ENCODE results near the gene BOLA1. TPM values are rescaled to one million over a fixed set of nuclear protein-coding genes. Genes with fewer than 3 reads are reported as not detected.

Gene BOLA1
- total and polyA plus RNA-seq, 2 of the 13 experiments (the other 11 are each of a cell fraction or from before 2014, with no cell fraction given) = 3.2 to 4.2 TPM

DNA sequence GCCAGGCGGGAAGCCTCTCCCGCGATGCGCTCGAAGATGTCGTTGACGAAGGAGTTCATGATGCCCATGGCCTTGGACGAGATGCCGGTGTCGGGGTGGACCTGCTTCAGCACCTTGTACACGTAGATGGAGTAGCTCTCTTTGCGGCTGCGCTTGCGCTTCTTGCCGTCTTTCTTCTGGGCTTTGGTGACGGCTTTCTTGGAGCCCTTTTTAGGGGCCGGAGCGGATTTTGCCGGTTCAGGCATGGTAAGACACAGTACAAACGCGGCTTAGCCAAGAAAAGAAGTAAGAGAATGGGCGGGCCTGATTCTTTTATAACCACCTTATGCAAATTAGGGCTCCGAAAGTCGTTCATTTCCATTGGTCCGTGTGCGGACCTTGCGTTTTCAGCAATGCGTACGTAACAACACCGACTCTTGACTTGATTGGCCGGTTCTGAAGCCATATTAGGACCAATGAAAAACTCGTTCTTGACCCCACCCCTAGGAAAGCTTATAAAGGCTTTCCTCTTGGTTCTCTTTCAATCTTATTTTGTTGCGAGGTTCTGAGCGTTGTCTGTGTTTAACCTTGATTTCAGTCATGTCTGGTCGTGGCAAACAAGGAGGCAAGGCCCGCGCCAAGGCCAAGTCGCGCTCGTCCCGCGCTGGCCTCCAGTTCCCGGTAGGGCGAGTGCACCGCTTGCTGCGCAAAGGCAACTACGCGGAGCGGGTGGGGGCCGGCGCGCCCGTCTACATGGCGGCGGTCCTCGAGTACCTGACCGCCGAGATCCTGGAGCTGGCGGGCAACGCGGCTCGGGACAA, 12.8 kb upstream of the BOLA1 start (continued):
- TF ChIP-seq CCDC6 (CRISPR knock-in tag; IDR thresholded peaks at IDR 0.05) = peak; percentile 69; the same call in 1 of the 2 replicates
- no peak for TF ChIP-seq ZNF317 (CRISPR knock-in tag; IDR thresholded peaks at IDR 0.05)
- TF ChIP-seq ZNF549 (CRISPR knock-in tag; IDR thresholded peaks at IDR 0.05) = no peak
- TF ChIP-seq, protein P1, sequence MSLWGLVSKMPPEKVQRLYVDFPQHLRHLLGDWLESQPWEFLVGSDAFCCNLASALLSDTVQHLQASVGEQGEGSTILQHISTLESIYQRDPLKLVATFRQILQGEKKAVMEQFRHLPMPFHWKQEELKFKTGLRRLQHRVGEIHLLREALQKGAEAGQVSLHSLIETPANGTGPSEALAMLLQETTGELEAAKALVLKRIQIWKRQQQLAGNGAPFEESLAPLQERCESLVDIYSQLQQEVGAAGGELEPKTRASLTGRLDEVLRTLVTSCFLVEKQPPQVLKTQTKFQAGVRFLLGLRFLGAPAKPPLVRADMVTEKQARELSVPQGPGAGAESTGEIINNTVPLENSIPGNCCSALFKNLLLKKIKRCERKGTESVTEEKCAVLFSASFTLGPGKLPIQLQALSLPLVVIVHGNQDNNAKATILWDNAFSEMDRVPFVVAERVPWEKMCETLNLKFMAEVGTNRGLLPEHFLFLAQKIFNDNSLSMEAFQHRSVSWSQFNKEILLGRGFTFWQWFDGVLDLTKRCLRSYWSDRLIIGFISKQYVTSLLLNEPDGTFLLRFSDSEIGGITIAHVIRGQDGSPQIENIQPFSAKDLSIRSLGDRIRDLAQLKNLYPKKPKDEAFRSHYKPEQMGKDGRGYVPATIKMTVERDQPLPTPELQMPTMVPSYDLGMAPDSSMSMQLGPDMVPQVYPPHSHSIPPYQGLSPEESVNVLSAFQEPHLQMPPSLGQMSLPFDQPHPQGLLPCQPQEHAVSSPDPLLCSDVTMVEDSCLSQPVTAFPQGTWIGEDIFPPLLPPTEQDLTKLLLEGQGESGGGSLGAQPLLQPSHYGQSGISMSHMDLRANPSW (CRISPR knock-in tag; IDR thresholded peaks at IDR 0.05; ENCODE audit: borderline replicate concordance) = peak; percentile 73; the same call in 1 of the 2 replicates
- TF ChIP-seq HOXA9 (CRISPR knock-in tag; IDR thresholded peaks at IDR 0.05; ENCODE audit: borderline replicate concordance) = peak; percentile 64; the same call in 1 of the 2 replicates
- 0 out of 2 replicates have a peak, but pooled peaks have one; percentile 18 for TF ChIP-seq TEAD2 (CRISPR knock-in tag; IDR thresholded peaks at IDR 0.05)
- peak; percentile 72; the same call in 1 of the 2 replicates for TF ChIP-seq ZNF564 (CRISPR knock-in tag; IDR thresholded peaks at IDR 0.05)
- peak; percentile 5 for TF ChIP-seq KAT8 (CRISPR knock-in tag; IDR thresholded peaks at IDR 0.05)
- TF ChIP-seq, protein P2, sequence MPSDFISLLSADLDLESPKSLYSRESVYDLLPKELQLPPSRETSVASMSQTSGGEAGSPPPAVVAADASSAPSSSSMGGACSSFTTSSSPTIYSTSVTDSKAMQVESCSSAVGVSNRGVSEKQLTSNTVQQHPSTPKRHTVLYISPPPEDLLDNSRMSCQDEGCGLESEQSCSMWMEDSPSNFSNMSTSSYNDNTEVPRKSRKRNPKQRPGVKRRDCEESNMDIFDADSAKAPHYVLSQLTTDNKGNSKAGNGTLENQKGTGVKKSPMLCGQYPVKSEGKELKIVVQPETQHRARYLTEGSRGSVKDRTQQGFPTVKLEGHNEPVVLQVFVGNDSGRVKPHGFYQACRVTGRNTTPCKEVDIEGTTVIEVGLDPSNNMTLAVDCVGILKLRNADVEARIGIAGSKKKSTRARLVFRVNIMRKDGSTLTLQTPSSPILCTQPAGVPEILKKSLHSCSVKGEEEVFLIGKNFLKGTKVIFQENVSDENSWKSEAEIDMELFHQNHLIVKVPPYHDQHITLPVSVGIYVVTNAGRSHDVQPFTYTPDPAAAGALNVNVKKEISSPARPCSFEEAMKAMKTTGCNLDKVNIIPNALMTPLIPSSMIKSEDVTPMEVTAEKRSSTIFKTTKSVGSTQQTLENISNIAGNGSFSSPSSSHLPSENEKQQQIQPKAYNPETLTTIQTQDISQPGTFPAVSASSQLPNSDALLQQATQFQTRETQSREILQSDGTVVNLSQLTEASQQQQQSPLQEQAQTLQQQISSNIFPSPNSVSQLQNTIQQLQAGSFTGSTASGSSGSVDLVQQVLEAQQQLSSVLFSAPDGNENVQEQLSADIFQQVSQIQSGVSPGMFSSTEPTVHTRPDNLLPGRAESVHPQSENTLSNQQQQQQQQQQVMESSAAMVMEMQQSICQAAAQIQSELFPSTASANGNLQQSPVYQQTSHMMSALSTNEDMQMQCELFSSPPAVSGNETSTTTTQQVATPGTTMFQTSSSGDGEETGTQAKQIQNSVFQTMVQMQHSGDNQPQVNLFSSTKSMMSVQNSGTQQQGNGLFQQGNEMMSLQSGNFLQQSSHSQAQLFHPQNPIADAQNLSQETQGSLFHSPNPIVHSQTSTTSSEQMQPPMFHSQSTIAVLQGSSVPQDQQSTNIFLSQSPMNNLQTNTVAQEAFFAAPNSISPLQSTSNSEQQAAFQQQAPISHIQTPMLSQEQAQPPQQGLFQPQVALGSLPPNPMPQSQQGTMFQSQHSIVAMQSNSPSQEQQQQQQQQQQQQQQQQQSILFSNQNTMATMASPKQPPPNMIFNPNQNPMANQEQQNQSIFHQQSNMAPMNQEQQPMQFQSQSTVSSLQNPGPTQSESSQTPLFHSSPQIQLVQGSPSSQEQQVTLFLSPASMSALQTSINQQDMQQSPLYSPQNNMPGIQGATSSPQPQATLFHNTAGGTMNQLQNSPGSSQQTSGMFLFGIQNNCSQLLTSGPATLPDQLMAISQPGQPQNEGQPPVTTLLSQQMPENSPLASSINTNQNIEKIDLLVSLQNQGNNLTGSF (CRISPR knock-in tag; IDR thresholded peaks at IDR 0.05) = 0 out of 2 replicates have a peak, but pooled peaks have one; percentile 72
- TF ChIP-seq ZNF749 (CRISPR knock-in tag; IDR thresholded peaks at IDR 0.05; ENCODE audit: borderline replicate concordance) = peak; percentile 20; the same call in 1 of the 2 replicates
- TF ChIP-seq, protein P3, sequence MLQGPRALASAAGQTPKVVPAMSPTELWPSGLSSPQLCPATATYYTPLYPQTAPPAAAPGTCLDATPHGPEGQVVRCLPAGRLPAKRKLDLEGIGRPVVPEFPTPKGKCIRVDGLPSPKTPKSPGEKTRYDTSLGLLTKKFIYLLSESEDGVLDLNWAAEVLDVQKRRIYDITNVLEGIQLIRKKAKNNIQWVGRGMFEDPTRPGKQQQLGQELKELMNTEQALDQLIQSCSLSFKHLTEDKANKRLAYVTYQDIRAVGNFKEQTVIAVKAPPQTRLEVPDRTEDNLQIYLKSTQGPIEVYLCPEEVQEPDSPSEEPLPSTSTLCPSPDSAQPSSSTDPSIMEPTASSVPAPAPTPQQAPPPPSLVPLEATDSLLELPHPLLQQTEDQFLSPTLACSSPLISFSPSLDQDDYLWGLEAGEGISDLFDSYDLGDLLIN (CRISPR knock-in tag; IDR thresholded peaks at IDR 0.05; ENCODE audit: borderline replicate concordance) = 0 out of 2 replicates have a peak, but pooled peaks have one; percentile 71

Measured in HepG2 (cell line).